ENCODE results near the gene IFT43. TPM values are rescaled to one million over a fixed set of nuclear protein-coding genes. Genes with fewer than 3 reads are reported as not detected.
"Not testable (repeated sequence)": the region's sequence is repeated elsewhere in the genome, so short reads cannot be mapped to it uniquely, and the experiment has no call there.

The IFT43 gene
- polyA plus RNA-seq, 1 of the 3 experiments (the other 2 are of a cell fraction) = 78.8 TPM

GRCh38 chr14:76007852-76008251, 22.3 kb downstream of the IFT43 start:
- CTCF ChIA-PET = interaction anchor here (1.3 to 2.5 kb wide), 3 partner anchors 25 to 101 kb away, joined by 4 to 10 read pairs (median 4); no protein-coding TSS in a partner anchor
- Histone ChIP-seq H3K4me3 (ENCODE audit: low read depth in 2 of 2, low read length in 1 of 2) (no peak overlapping the region), H3F3A (replicated peaks; ENCODE audit: insufficient read depth) (no peaks in the 10 kb centered on the region), H3K4me1 (ENCODE audit: control insufficient read depth in 1 of 2, insufficient read depth in 2 of 2, low read depth in 1 of 2, low read length in 1 of 2) (no peaks in the 10 kb centered on the region), H3K9me3 (peaks cover 8% of the 10 kb centered on the region; the same call in 1 of the 2 replicates), H3K4me2 (no peak overlapping the region), H3K9me2 (no peaks in the 10 kb centered on the region), H4K20me1 (ENCODE audit: insufficient read depth) (no peaks in the 10 kb centered on the region), H3K36me3 (replicated peaks in 1 of 2; ENCODE audit: control insufficient read depth in 1 of 2, insufficient read depth in 2 of 2, low read length in 1 of 2) (peaks cover 68 to 73% of the 10 kb centered on the region in 2 experiments), H2AFZ (ENCODE audit: low read depth) (no peak overlapping the region), H3K27ac (ENCODE audit: low read depth in 2 of 2, low read length in 1 of 2) (no peak overlapping the region), H3K9ac (no peak overlapping the region), H3K27me3 (ENCODE audit: insufficient read depth) (no peaks in the 10 kb centered on the region), H3K79me2 (ENCODE audit: insufficient read depth) (no peaks in the 10 kb centered on the region)
- TF ChIP-seq RFX5 (IDR thresholded peaks at IDR 0.05; ENCODE audit: low read length) (no peak), TAF1 (IDR thresholded peaks at IDR 0.05; ENCODE audit: borderline replicate concordance, low read depth, low read length) (no peak), FOXM1 (IDR thresholded peaks at IDR 0.05; ENCODE audit: low read depth) (no peak), ELF1 (IDR thresholded peaks at IDR 0.05) (no peak), NRF1 (IDR thresholded peaks at IDR 0.05; ENCODE audit: low read depth, low read length) (no peak), GABPA (IDR thresholded peaks at IDR 0.05; ENCODE audit: low read depth) (no peak), YY1 (IDR thresholded peaks at IDR 0.05; ENCODE audit: low read depth) (no peak), EZH2phosphoT487 (IDR thresholded peaks at IDR 0.05; ENCODE audit: borderline replicate concordance, low read depth) (no peak), SIN3A (IDR thresholded peaks at IDR 0.05; ENCODE audit: borderline replicate concordance, low read depth, low read length) (no peak), MAX (IDR thresholded peaks at IDR 0.05; ENCODE audit: low read depth) (no peak), TEAD4 (IDR thresholded peaks at IDR 0.05; ENCODE audit: borderline replicate concordance, insufficient read depth) (no peak), RCOR1 (IDR thresholded peaks at IDR 0.05; ENCODE audit: low read length) (no peak), TCF12 (IDR thresholded peaks at IDR 0.05) (no peak)
- TF ChIP-seq, protein P1, sequence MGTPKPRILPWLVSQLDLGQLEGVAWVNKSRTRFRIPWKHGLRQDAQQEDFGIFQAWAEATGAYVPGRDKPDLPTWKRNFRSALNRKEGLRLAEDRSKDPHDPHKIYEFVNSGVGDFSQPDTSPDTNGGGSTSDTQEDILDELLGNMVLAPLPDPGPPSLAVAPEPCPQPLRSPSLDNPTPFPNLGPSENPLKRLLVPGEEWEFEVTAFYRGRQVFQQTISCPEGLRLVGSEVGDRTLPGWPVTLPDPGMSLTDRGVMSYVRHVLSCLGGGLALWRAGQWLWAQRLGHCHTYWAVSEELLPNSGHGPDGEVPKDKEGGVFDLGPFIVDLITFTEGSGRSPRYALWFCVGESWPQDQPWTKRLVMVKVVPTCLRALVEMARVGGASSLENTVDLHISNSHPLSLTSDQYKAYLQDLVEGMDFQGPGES (IDR thresholded peaks at IDR 0.05; ENCODE audit: low read depth, low read length) = no peak
- no peak for DNase-seq
- POLR2A ChIA-PET = no interaction called here
- WGBS (ENCODE audit: low lambda C conversion rate) = 100% methylated on average over 2 of the region's 2 CpGs

- POLR2A ChIA-PET = interaction anchor here (1.1 kb wide), 1 partner anchor 15 kb away, joined by 3 read pairs; no protein-coding TSS in a partner anchor
- CTCF ChIA-PET = not testable (repeated sequence)
- 87% methylated on average over 3 of the region's 3 CpGs for WGBS (ENCODE audit: low lambda C conversion rate)
Observed at GRCh38 chr14:76009627-76010026, 24.1 kb downstream of the IFT43 start.

More at GRCh38 chr14:76009627-76010026, 24.1 kb downstream of the IFT43 start:
- not testable (repeated sequence) for H3K4me3 ChIP-seq (ENCODE audit: low read depth in 2 of 2, low read length in 1 of 2); H3K4me1 ChIP-seq (ENCODE audit: control insufficient read depth in 1 of 2, insufficient read depth in 2 of 2, low read depth in 1 of 2, low read length in 1 of 2); H2AFZ ChIP-seq (ENCODE audit: low read depth); H3K27me3 ChIP-seq (ENCODE audit: insufficient read depth); H3K9me2 ChIP-seq; H3K9ac ChIP-seq; H3F3A ChIP-seq (replicated peaks; ENCODE audit: insufficient read depth); H4K20me1 ChIP-seq (ENCODE audit: insufficient read depth); H3K27ac ChIP-seq (ENCODE audit: low read depth in 2 of 2, low read length in 1 of 2); H3K4me2 ChIP-seq; H3K79me2 ChIP-seq (ENCODE audit: insufficient read depth); DNase-seq; H3K9me3 ChIP-seq
- peaks cover 65 to 84% of the 10 kb centered on the region in 2 experiments for H3K36me3 ChIP-seq (replicated peaks in 1 of 2; ENCODE audit: control insufficient read depth in 1 of 2, insufficient read depth in 2 of 2, low read length in 1 of 2)

All from SK-N-SH (cell line).